Measurements from ENCODE around the gene CAPSL.
"Not testable (repeated sequence)": the region's sequence is repeated elsewhere in the genome, so short reads cannot be mapped to it uniquely, and the experiment has no call there.

The CAPSL gene

GRCh38 chr5:35904443-35905132 lies 33.8 kb downstream of the CAPSL start:
- no peak for DNase-seq (ENCODE audit: low read depth)

GRCh38 chr5:35903631-35904203 lies 34.7 kb downstream of the CAPSL start:
- no peak for DNase-seq (ENCODE audit: low read depth)

- no peak for DNase-seq (ENCODE audit: low read depth)
These were observed 36.3 kb downstream of the CAPSL start for GRCh38 chr5:35902046-35902672.

GRCh38 chr5:35900972-35901695 lies 37.3 kb downstream of the CAPSL start:
- no peak for DNase-seq (ENCODE audit: low read depth)

GRCh38 chr5:35899800-35900199 lies 38.6 kb downstream of the CAPSL start:
- DNase-seq (ENCODE audit: low read depth): no peak

GRCh38 chr5:35898952-35899660 lies 39.3 kb downstream of the CAPSL start:
- no peak for DNase-seq (ENCODE audit: low read depth)

GRCh38 chr5:35894131-35894530 lies 44.3 kb downstream of the CAPSL start:
- no peak for DNase-seq (ENCODE audit: low read depth)

GRCh38 chr5:35892799-35893198 lies 45.6 kb downstream of the CAPSL start:
- DNase-seq (ENCODE audit: low read depth): not testable (repeated sequence)

- DNase-seq (ENCODE audit: low read depth): no peak
These were observed 48.1 kb downstream of the CAPSL start for GRCh38 chr5:35890021-35891020.

GRCh38 chr5:35887321-35888100 lies 50.9 kb downstream of the CAPSL start:
- no peak for DNase-seq (ENCODE audit: low read depth)

GRCh38 chr5:35886381-35886780 lies 52.0 kb downstream of the CAPSL start:
- no peak for DNase-seq (ENCODE audit: low read depth)

GRCh38 chr5:35884773-35885172 lies 53.6 kb downstream of the CAPSL start:
- no peak for DNase-seq (ENCODE audit: low read depth)

GRCh38 chr5:35884191-35884769 lies 54.1 kb downstream of the CAPSL start:
- no peak for DNase-seq (ENCODE audit: low read depth)

GRCh38 chr5:35881758-35882157 lies 56.7 kb downstream of the CAPSL start:
- DNase-seq (ENCODE audit: low read depth): no peak

GRCh38 chr5:35880156-35880555 lies 58.3 kb downstream of the CAPSL start:
- DNase-seq (ENCODE audit: low read depth): no peak

- DNase-seq (ENCODE audit: low read depth): no peak
These were observed 58.8 kb downstream of the CAPSL start for GRCh38 chr5:35879649-35880048.

GRCh38 chr5:35879096-35879495 lies 59.3 kb downstream of the CAPSL start:
- no peak for DNase-seq (ENCODE audit: low read depth)

GRCh38 chr5:35878079-35878478 lies 60.3 kb downstream of the CAPSL start:
- DNase-seq (ENCODE audit: low read depth): no peak

- DNase-seq (ENCODE audit: low read depth): no peak
These were observed 60.8 kb downstream of the CAPSL start for GRCh38 chr5:35877655-35878054.

- no peak for DNase-seq (ENCODE audit: low read depth)
These were observed 61.5 kb downstream of the CAPSL start for GRCh38 chr5:35876922-35877321.
